B cell (primary cell): Measurements from ENCODE around the gene CIITA. TPM values are rescaled to one million over a fixed set of nuclear protein-coding genes. Genes with fewer than 3 reads are reported as not detected.
A peak's percentile ranks its signal among the peaks of the same experiment; 100 is the strongest.

ENCODE experiments used
- ATAC-seq: fragments of 200-7000 bp; cut with Tn5 transposase; one replicate; pipeline ENCODE4 v1.10.0; 2021; ENCODE audit warnings: low read depth, mild to moderate bottlenecking, moderate number of reproducible peaks, moderate library complexity
- CTCF ChIA-PET: fragments of 350-600 bp; sonication (Branson Sonifier 250); formaldehyde crosslinking; loops from one replicate; lab custom pipeline; 2021; ENCODE audit warnings: antibody characterized with exemption, inconsistent platforms; lab: Charles Lee
- POLR2A ChIA-PET: fragments of 350-600 bp; sonication (Branson Sonifier 250); formaldehyde crosslinking; loops from one replicate; lab custom pipeline; 2021; ENCODE audit warnings: antibody characterized with exemption; lab: Charles Lee
- DNase-seq: peaks from one replicate; pipeline ENCODE4 v3.0.0; 2013
- H2AFZ ChIP-seq: 2 replicates; pipeline ENCODE4 v1.6.1; 2012; ENCODE audit warnings: mild to moderate bottlenecking, low read depth, low read length; ENCODE audit not compliant: insufficient read depth, poor library complexity, severe bottlenecking
- H3K27ac ChIP-seq, 2 donors: 1 replicate in 1 of 2; 2 replicates in 1 of 2; pipeline ENCODE4 v1.5.1; 2012 to 2013; ENCODE audit warnings: low read length in 2 of 2, mild to moderate bottlenecking in 2 of 2, moderate library complexity in 1 of 2
- H3K27me3 ChIP-seq, 4 experiments: fragments of 200-600 bp in 1 of 4; sonication (generic) in 1 of 4; replicated peaks in 1 of 4; 1 replicate in 2 of 4; 2 replicates in 2 of 4; pipeline versions ENCODE4 v1.6.1 to v1.7.0; 2013 to 2016; ENCODE audit warnings: low read length in 3 of 4, mild to moderate bottlenecking in 2 of 4, mixed read lengths in 1 of 4, moderate library complexity in 1 of 4; ENCODE audit not compliant: insufficient read depth in 4 of 4, control insufficient read depth in 3 of 4; ENCODE audit errors: control extremely low read depth in 1 of 4
- H3K36me3 ChIP-seq, 2 experiments: replicated peaks in 1 of 2; 1 replicate in 1 of 2; 2 replicates in 1 of 2; pipeline versions ENCODE4 v1.6.1 to v1.7.1; 2013; ENCODE audit warnings: low read length in 1 of 2; ENCODE audit not compliant: insufficient read depth in 2 of 2, control insufficient read depth in 1 of 2; ENCODE audit errors: control extremely low read depth in 1 of 2, extremely low read depth in 1 of 2
- H3K4me1 ChIP-seq, 2 donors: fragments of 200-600 bp in 1 of 2; sonication (generic) in 1 of 2; 1 replicate in 1 of 2; 2 replicates in 1 of 2; pipeline versions ENCODE4 v1.5.1 to v1.6.1; 2013 to 2017; ENCODE audit warnings: low read length in 2 of 2; ENCODE audit not compliant: control insufficient read depth in 2 of 2, insufficient read depth in 2 of 2
- H3K4me2 ChIP-seq: replicated peaks from 2 replicates; pipeline ENCODE3; 2012; ENCODE audit warnings: mild to moderate bottlenecking, low read depth, low read length; ENCODE audit not compliant: poor library complexity, severe bottlenecking
- H3K4me3 ChIP-seq, 5 experiments: fragments of 200-600 bp in 1 of 5; sonication (generic) in 1 of 5; 1 replicate in 3 of 5; 2 replicates in 2 of 5; pipeline versions ENCODE4 v1.5.1 to v1.7.0; 2011 to 2016; ENCODE audit warnings: low read length in 4 of 5, mild to moderate bottlenecking in 4 of 5, low read depth in 2 of 5, control low read depth in 1 of 5, moderate library complexity in 1 of 5; ENCODE audit not compliant: insufficient read depth in 1 of 5; ENCODE audit errors: control extremely low read depth in 1 of 5, extremely low read depth in 1 of 5
- H3K79me2 ChIP-seq: fragments of 200-600 bp; sonication (generic); one replicate; pipeline ENCODE4 v1.6.0; 2016; ENCODE audit warnings: low read length; ENCODE audit not compliant: control insufficient read depth, insufficient read depth
- H3K9ac ChIP-seq: fragments of 200-600 bp; sonication (generic); 2 replicates; pipeline ENCODE4 v1.6.1; 2017; ENCODE audit warnings: mild to moderate bottlenecking, low read length, moderate library complexity
- H3K9me3 ChIP-seq, 3 donors: one replicate each; pipeline versions ENCODE4 v1.6.1 to v1.7.1; 2013; ENCODE audit warnings: low read length in 2 of 3; ENCODE audit not compliant: control insufficient read depth in 2 of 3, insufficient read depth in 1 of 3; ENCODE audit errors: control extremely low read depth in 1 of 3
- H4K20me1 ChIP-seq: 2 replicates; pipeline ENCODE4 v1.6.0; 2012; ENCODE audit warnings: mild to moderate bottlenecking, low read length; ENCODE audit not compliant: insufficient read depth, control insufficient read depth, poor library complexity, severe bottlenecking
- H3K27ac Mint-ChIP-seq: one replicate; pipeline ENCODE4 v1.8.0; 2021; ENCODE audit warnings: mixed read lengths
- H3K27me3 Mint-ChIP-seq: one replicate; pipeline ENCODE4 v1.8.0; 2021; ENCODE audit warnings: mixed read lengths
- H3K4me1 Mint-ChIP-seq: one replicate; pipeline ENCODE4 v1.8.0; 2021; ENCODE audit warnings: mixed read lengths
- H3K4me3 Mint-ChIP-seq: one replicate; pipeline ENCODE4 v1.8.0; 2021; ENCODE audit warnings: mixed read lengths
- H3K9me3 Mint-ChIP-seq: one replicate; pipeline ENCODE4 v1.8.0; 2022; ENCODE audit warnings: mixed read lengths; ENCODE audit not compliant: insufficient read depth
- EZH2 ChIP-seq: IDR thresholded peaks from 2 replicates; pipeline ENCODE4 v1.6.1; 2012; ENCODE audit warnings: borderline replicate concordance, low read depth, mild to moderate bottlenecking, moderate library complexity, low read length; ENCODE audit not compliant: insufficient read depth, poor library complexity, severe bottlenecking
- WGBS: methylation state at CpG from one replicate; pipeline ENCODE4 v1.1.5; 2013; ENCODE audit warnings: missing lambda C conversion rate; ENCODE audit not compliant: insufficient coverage; 5-methylcytosine and 5-hydroxymethylcytosine counted together
- intact Hi-C: fragments of 100-400 bp; cut with micrococcal nuclease; formaldehyde crosslinking; loops from one replicate; pipeline ENCODE4 v1.10.0; 2022
- polyA plus RNA-seq: library from polyadenylated mRNA; depleted of rRNA; stranded (reverse); fragments of >200 nt; gene quantifications from 2 replicates; pipeline ENCODE4 v1.2.3, GENCODE V29; 2012
- total RNA-seq, 2 donors: library from RNA; stranded (reverse); fragments of 120-200 nt in 1 of 2; gene quantifications; 1 replicate in 1 of 2; 2 replicates in 1 of 2; pipeline versions ENCODE4 v1.2.3 to v1.2.4, GENCODE V29; 2013 to 2022
- TF ChIP-seq, protein P1 (sequence below): fragments of 200-600 bp; IDR thresholded peaks from one replicate; pipeline ENCODE4 v1.8.0; 2022; ENCODE audit warnings: antibody characterized with exemption, mild to moderate bottlenecking

Gene CIITA
- total and polyA plus RNA-seq, 2 donors (not counting 1 experiment from before 2014, with no cell fraction given) = 632 to 719 TPM

DNA sequence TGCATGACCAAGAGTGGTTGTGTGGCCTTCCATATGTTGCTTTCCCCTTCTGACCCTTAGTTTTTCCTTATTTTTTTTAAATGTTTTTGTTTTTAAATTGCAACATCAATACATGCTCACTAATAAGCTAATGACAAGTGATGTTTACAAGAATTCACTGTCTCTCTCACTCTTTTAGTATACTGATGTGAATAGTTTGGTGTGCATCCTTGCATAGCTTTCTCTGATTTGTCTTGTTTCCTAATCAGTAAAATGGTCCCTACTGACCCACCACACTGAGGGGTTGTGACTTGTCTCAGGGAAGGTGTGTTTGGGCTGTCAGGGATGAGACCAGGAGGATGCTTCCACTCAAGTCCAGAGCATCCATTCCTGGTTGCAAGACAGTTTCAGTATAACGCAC lies 26.0 kb downstream of the CIITA start:
- intact Hi-C loops = no loop called here
- no peak overlapping the region for H2AFZ ChIP-seq
- H4K20me1 ChIP-seq = peaks cover 88% of the 10 kb centered on the region
- H3K4me2 ChIP-seq = no peak overlapping the region
- H3K36me3 ChIP-seq = peaks cover 13 to 98% of the 10 kb centered on the region in 2 experiments
- no peak for TF ChIP-seq EZH2
- TF ChIP-seq, protein P1, sequence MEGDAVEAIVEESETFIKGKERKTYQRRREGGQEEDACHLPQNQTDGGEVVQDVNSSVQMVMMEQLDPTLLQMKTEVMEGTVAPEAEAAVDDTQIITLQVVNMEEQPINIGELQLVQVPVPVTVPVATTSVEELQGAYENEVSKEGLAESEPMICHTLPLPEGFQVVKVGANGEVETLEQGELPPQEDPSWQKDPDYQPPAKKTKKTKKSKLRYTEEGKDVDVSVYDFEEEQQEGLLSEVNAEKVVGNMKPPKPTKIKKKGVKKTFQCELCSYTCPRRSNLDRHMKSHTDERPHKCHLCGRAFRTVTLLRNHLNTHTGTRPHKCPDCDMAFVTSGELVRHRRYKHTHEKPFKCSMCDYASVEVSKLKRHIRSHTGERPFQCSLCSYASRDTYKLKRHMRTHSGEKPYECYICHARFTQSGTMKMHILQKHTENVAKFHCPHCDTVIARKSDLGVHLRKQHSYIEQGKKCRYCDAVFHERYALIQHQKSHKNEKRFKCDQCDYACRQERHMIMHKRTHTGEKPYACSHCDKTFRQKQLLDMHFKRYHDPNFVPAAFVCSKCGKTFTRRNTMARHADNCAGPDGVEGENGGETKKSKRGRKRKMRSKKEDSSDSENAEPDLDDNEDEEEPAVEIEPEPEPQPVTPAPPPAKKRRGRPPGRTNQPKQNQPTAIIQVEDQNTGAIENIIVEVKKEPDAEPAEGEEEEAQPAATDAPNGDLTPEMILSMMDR = no peak
- peaks cover 19 to 46% of the 10 kb centered on the region in 2 donors for H3K4me1 ChIP-seq
- DNase-seq = no peak
- 83% methylated on average over 1 of the region's 1 CpG for WGBS
- no peak overlapping the region for H3K9ac ChIP-seq
- Mint-ChIP-seq H3K4me1 (peaks cover 65% of the 10 kb centered on the region), H3K4me3 (no peak overlapping the region), H3K27ac (peak overlapping the region; percentile 85), H3K9me3 (no peaks in the 10 kb centered on the region), H3K27me3 (no peaks in the 10 kb centered on the region)
- H3K27ac ChIP-seq = peak overlapping the region; percentile 8 to 71
- ChIA-PET POLR2A (interaction anchor here (0.5 to 0.7 kb wide), 2 partner anchors 33 to 158 kb away, joined by 3 to 4 read pairs; no protein-coding TSS in a partner anchor), CTCF (interaction anchor here (0.5 to 2.6 kb wide), 4 partner anchors 9 to 146 kb away, joined by 3 to 10 read pairs (median 4); no protein-coding TSS in a partner anchor)
- H3K27me3 ChIP-seq = no peaks in the 10 kb centered on the region
- peaks cover 0 to 17% (median 0%) of the 10 kb centered on the region in 3 donors for H3K9me3 ChIP-seq
- peaks cover 87% of the 10 kb centered on the region for H3K79me2 ChIP-seq
- ATAC-seq = no peak
- H3K4me3 ChIP-seq = no peak overlapping the region

DNA sequence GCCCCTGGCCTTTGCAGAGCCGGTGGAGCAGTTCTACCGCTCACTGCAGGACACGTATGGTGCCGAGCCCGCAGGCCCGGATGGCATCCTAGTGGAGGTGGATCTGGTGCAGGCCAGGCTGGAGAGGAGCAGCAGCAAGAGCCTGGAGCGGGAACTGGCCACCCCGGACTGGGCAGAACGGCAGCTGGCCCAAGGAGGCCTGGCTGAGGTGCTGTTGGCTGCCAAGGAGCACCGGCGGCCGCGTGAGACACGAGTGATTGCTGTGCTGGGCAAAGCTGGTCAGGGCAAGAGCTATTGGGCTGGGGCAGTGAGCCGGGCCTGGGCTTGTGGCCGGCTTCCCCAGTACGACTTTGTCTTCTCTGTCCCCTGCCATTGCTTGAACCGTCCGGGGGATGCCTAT lies 29.5 kb downstream of the CIITA start:
- CTCF ChIA-PET = interaction anchor here (1.0 to 1.3 kb wide), 4 partner anchors 10 to 92 kb away, joined by 3 to 4 read pairs (median 3); no protein-coding TSS in a partner anchor
- Mint-ChIP-seq H3K27me3 (no peaks in the 10 kb centered on the region), H3K27ac (no peak overlapping the region), H3K4me1 (peaks cover 70% of the 10 kb centered on the region), H3K9me3 (no peaks in the 10 kb centered on the region), H3K4me3 (no peak overlapping the region)
- no peaks in the 10 kb centered on the region for H3K27me3 ChIP-seq
- peaks cover 37 to 55% of the 10 kb centered on the region in 2 donors for H3K4me1 ChIP-seq
- no peak overlapping the region for H2AFZ ChIP-seq
- H3K4me2 ChIP-seq = no peak overlapping the region
- POLR2A ChIA-PET = interaction anchor here (1.0 to 1.4 kb wide), 2 partner anchors 14 to 154 kb away, joined by 3 to 6 read pairs; no protein-coding TSS in a partner anchor
- ATAC-seq = no peak
- peaks cover 70% of the 10 kb centered on the region for H3K79me2 ChIP-seq
- no peak for DNase-seq
- WGBS = 95% methylated on average over 18 of the region's 19 CpGs
- peaks cover 0 to 15% (median 0%) of the 10 kb centered on the region in 3 donors for H3K9me3 ChIP-seq
- no peak for TF ChIP-seq EZH2
- TF ChIP-seq, protein P1 = no peak
- H3K27ac ChIP-seq = peak overlapping the region in 1 of 2 donors; percentile 28
- H3K36me3 ChIP-seq = peaks cover 11 to 100% of the 10 kb centered on the region in 2 experiments
- no peak overlapping the region for H3K9ac ChIP-seq
- H4K20me1 ChIP-seq = peaks cover 91% of the 10 kb centered on the region
- intact Hi-C loops = no loop called here
- no peak overlapping the region for H3K4me3 ChIP-seq
